HCT116 (cell line): ENCODE data around the gene LRCH2. TPM values are rescaled to one million over a fixed set of nuclear protein-coding genes. Genes with fewer than 3 reads are reported as not detected.

Experiments
- ATAC-seq: fragments of 200-7000 bp; cut with Tn5 transposase; 2 replicates; pipeline ENCODE4 v1.9.1; 2020; ENCODE audit warnings: mild to moderate bottlenecking, moderate library complexity
- Bru-seq: library from RNA; stranded (reverse); fragments of 400-500 nt; gene quantifications from one replicate; lab custom pipeline; 2021; lab: Mats Ljungman, UMichigan
- BruChase-seq, 2 experiments: library from RNA; stranded (reverse); fragments of 400-500 nt; gene quantifications; one replicate each; lab custom pipeline; 2021; lab: Mats Ljungman, UMichigan
- BruUV-seq: library from RNA; stranded (reverse); fragments of 400-500 nt; replicated peaks from 2 replicates; lab custom pipeline; 2021; lab: Mats Ljungman, UMichigan
- CTCF ChIA-PET: fragments of 300-600 bp; sonication (Branson Sonifier 250); formaldehyde crosslinking; loops from one replicate; lab custom pipeline; 2021; ENCODE audit warnings: antibody characterized with exemption; lab: Charles Lee
- POLR2A ChIA-PET: fragments of 300-600, 350-600 bp; sonication (Branson Sonifier 250); formaldehyde crosslinking; loops from one replicate; lab custom pipeline; 2021; ENCODE audit warnings: antibody characterized with exemption; lab: Charles Lee
- RAD21 ChIA-PET, 2 experiments: fragments of 300-600 bp; sonication (Branson Sonifier 250); formaldehyde crosslinking; loops; one replicate each; lab custom pipeline; 2023; ENCODE audit warnings: low total read pairs in 2 of 2; ENCODE audit not compliant: uncharacterized antibody in 2 of 2, unreplicated experiment in 2 of 2, low non-redundant PET in 1 of 2; lab: Charles Lee
- DNase-seq: peaks from one replicate; pipeline ENCODE4 v3.0.0-alpha.2; 2010; ENCODE audit warnings: low read depth, low spot score
- H2AFZ ChIP-seq: fragments of 200-600 bp; shearing (Covaris generic), sonication (generic); 2 replicates; pipeline ENCODE4 v1.6.1; 2017; ENCODE audit warnings: low read depth, mixed run types, mixed read lengths, antibody characterized with exemption, low read length; ENCODE audit not compliant: poor library complexity, severe bottlenecking
- H3K27ac ChIP-seq: 2 replicates; pipeline ENCODE4 v1.5.1; 2012; ENCODE audit warnings: low read depth, low read length
- H3K27me3 ChIP-seq: fragments of 200-600 bp; sonication (generic); 2 replicates; pipeline ENCODE4 v1.6.1; 2016; ENCODE audit warnings: mixed run types, low read length, mixed read lengths; ENCODE audit not compliant: insufficient read depth
- H3K36me3 ChIP-seq, 2 experiments: fragments of 200-500 bp in 1 of 2; fragments of 200-600 bp in 1 of 2; sonication (Bioruptor generic) in 1 of 2; sonication (generic) in 1 of 2; 2 replicates each; pipeline versions ENCODE4 v1.5.1 to v1.6.1; 2014 to 2016; ENCODE audit warnings: low read length in 2 of 2, inconsistent platforms in 1 of 2, mixed read lengths in 1 of 2, mixed run types in 1 of 2; ENCODE audit not compliant: insufficient read depth in 2 of 2, control insufficient read depth in 1 of 2
- H3K4me1 ChIP-seq, 2 experiments: fragments of 200-600 bp in 1 of 2; sonication (generic) in 1 of 2; 2 replicates each; pipeline versions ENCODE4 v1.5.1 to v1.6.1; 2012 to 2017; ENCODE audit warnings: low read length in 2 of 2, inconsistent platforms in 1 of 2, mild to moderate bottlenecking in 1 of 2, mixed read lengths in 1 of 2, mixed run types in 1 of 2, moderate library complexity in 1 of 2; ENCODE audit not compliant: insufficient read depth in 2 of 2, control insufficient read depth in 1 of 2
- H3K4me2 ChIP-seq: fragments of 200-600 bp; sonication (generic); 2 replicates; pipeline ENCODE4 v1.6.1; 2017; ENCODE audit warnings: mixed run types, low read length, mixed read lengths
- H3K4me3 ChIP-seq, 2 experiments: fragments of 200-600 bp in 1 of 2; sonication (generic) in 1 of 2; replicated peaks in 1 of 2; 2 replicates each; pipeline ENCODE4 v1.5.1; 2011 to 2016; ENCODE audit warnings: low read length in 2 of 2, control low read depth in 1 of 2, low read depth in 1 of 2, mild to moderate bottlenecking in 1 of 2, mixed read lengths in 1 of 2, mixed run types in 1 of 2
- H3K79me2 ChIP-seq: fragments of 200-600 bp; sonication (generic); 2 replicates; pipeline ENCODE4 v1.6.1; 2017; ENCODE audit warnings: mild to moderate bottlenecking, mixed run types, low read length, moderate library complexity, mixed read lengths; ENCODE audit not compliant: insufficient read depth
- H3K9ac ChIP-seq: fragments of 200-600 bp; sonication (generic); 2 replicates; pipeline ENCODE4 v1.6.1; 2016; ENCODE audit warnings: low read length, mixed read lengths
- H3K9me2 ChIP-seq: fragments of 200-600 bp; sonication (generic), shearing (Covaris generic); 2 replicates; pipeline ENCODE4 v1.6.1; 2017; ENCODE audit warnings: mixed run types, mild to moderate bottlenecking, moderate library complexity; ENCODE audit not compliant: insufficient read depth
- H3K9me3 ChIP-seq, 2 experiments: fragments of 200-500 bp in 1 of 2; fragments of 200-600 bp in 1 of 2; sonication (Bioruptor generic) in 1 of 2; sonication (generic) in 1 of 2; 2 replicates each; pipeline ENCODE4 v1.6.1; 2014 to 2017; ENCODE audit warnings: low read length in 2 of 2, mixed read lengths in 2 of 2, inconsistent platforms in 1 of 2, low read depth in 1 of 2, mild to moderate bottlenecking in 1 of 2, mixed run types in 1 of 2, moderate library complexity in 1 of 2; ENCODE audit not compliant: control insufficient read depth in 1 of 2, insufficient read depth in 1 of 2
- H4K20me1 ChIP-seq: fragments of 200-600 bp; sonication (generic), shearing (Covaris generic); 2 replicates; pipeline ENCODE4 v1.6.1; 2017; ENCODE audit warnings: mixed run types, mild to moderate bottlenecking, moderate library complexity; ENCODE audit not compliant: insufficient read depth
- CBX3 ChIP-seq: IDR thresholded peaks from 2 replicates; pipeline ENCODE4 v1.6.1; 2012; ENCODE audit warnings: low read depth
- CEBPB ChIP-seq: IDR thresholded peaks from 2 replicates; pipeline ENCODE4 v1.6.1; 2012; ENCODE audit warnings: low read depth
- CTCF ChIP-seq, 3 experiments: fragments of 200-600 bp in 1 of 3; sonication (generic) in 1 of 3; IDR thresholded peaks in 2 of 3; conservative IDR thresholded peaks in 1 of 3; 2 replicates each; pipeline ENCODE4 v1.5.1; 2012 to 2017; ENCODE audit warnings: low read depth in 2 of 3, low read length in 2 of 3, antibody characterized with exemption in 1 of 3, borderline replicate concordance in 1 of 3, control low read depth in 1 of 3, mild to moderate bottlenecking in 1 of 3, mixed read lengths in 1 of 3, mixed run types in 1 of 3, moderate library complexity in 1 of 3; ENCODE audit not compliant: insufficient read depth in 1 of 3
- EGR1 ChIP-seq: IDR thresholded peaks from 2 replicates; pipeline ENCODE4 v1.6.1; 2012; ENCODE audit warnings: low read depth
- MAX ChIP-seq: IDR thresholded peaks from 2 replicates; pipeline ENCODE4 v1.6.1; 2012
- POLR2AphosphoS5 ChIP-seq: IDR thresholded peaks from 2 replicates; pipeline ENCODE4 v1.6.1; 2011; ENCODE audit warnings: mild to moderate bottlenecking, low read depth, low read length, moderate library complexity
- RAD21 ChIP-seq: IDR thresholded peaks from 2 replicates; pipeline ENCODE4 v1.6.1; 2012; ENCODE audit warnings: low read depth, mild to moderate bottlenecking
- REST ChIP-seq: IDR thresholded peaks from 2 replicates; pipeline ENCODE4 v1.6.1; 2012; ENCODE audit warnings: low read depth
- SIN3A ChIP-seq: IDR thresholded peaks from 2 replicates; pipeline ENCODE4 v1.6.1; 2012; ENCODE audit warnings: low read depth
- SRF ChIP-seq: IDR thresholded peaks from 2 replicates; pipeline ENCODE4 v1.6.1; 2012; ENCODE audit warnings: low read depth
- TCF7L2 ChIP-seq: IDR thresholded peaks from 2 replicates; pipeline ENCODE4 v1.7.0; 2011; ENCODE audit warnings: borderline replicate concordance, inconsistent platforms; ENCODE audit not compliant: insufficient read depth, insufficient read length; ENCODE audit errors: extremely low read depth
- YY1 ChIP-seq: IDR thresholded peaks from 2 replicates; pipeline ENCODE4 v1.6.1; 2011; ENCODE audit warnings: low read length, low read depth, moderate library complexity, mild to moderate bottlenecking; ENCODE audit not compliant: insufficient replicate concordance; ENCODE audit errors: extremely low read depth
- ZBTB33 ChIP-seq: IDR thresholded peaks from 2 replicates; pipeline ENCODE4 v1.6.1; 2011; ENCODE audit warnings: mild to moderate bottlenecking, low read length, moderate library complexity; ENCODE audit not compliant: insufficient replicate concordance; ENCODE audit errors: extremely low read depth
- ZFX ChIP-seq: fragments of 450-650 bp; IDR thresholded peaks from 2 replicates; pipeline ENCODE4 v1.6.1; 2017
- ZNF274 ChIP-seq: fragments of 200-500 bp; sonication (Bioruptor generic); IDR thresholded peaks from 2 replicates; pipeline ENCODE4 v1.6.1; 2014; ENCODE audit warnings: mild to moderate bottlenecking, low read depth, low read length, inconsistent platforms
- intact Hi-C: fragments of 100-400 bp; cut with micrococcal nuclease; formaldehyde crosslinking; loops from 2 replicates; pipeline ENCODE4 v1.10.0; 2022
- long read RNA-seq: library from polyadenylated mRNA; unstranded; transcript quantifications from one replicate; pipeline ENCODE4 v2.0.0, GENCODE V29; 2021; ENCODE audit not compliant: unreplicated experiment
- polyA plus RNA-seq: library from polyadenylated mRNA; unstranded; fragments of >200 nt; gene quantifications from 2 replicates; pipeline ENCODE4 v1.2.1, GENCODE V29; 2012; ENCODE audit warnings: missing spikeins
- total RNA-seq: library from RNA; stranded (reverse); gene quantifications from one replicate; pipeline ENCODE4 v1.2.1, GENCODE V29; 2021; ENCODE audit not compliant: unreplicated experiment

LRCH2 gene
- total RNA-seq (not detected), Bru-seq, nascent RNA (not detected), BruChase-seq, experiment 1, labeled RNA remaining after a 6-hour chase (percentile 2 among the genes with signal in this experiment), BruChase-seq, experiment 2, labeled RNA remaining after a 2-hour chase (percentile 2 among the genes with signal in this experiment)
- polyA plus RNA-seq = not detected in 2 replicates
- long read RNA-seq = 0 reads

GRCh38 chrX:115233497-115234455, at the start of gene LRCH2:
Gene LRCH2 (minus strand): TSS chrX:115234096. CDS start chrX:115234041, 55 bp downstream.
- Histone ChIP-seq H2AFZ (no peak within 1 kb of the TSS), H3K9me3 (no peaks in the 10 kb centered on the region), H3K27me3 (no peaks in the 10 kb centered on the region), H3K4me3 (no peak within 1 kb of the TSS), H3K4me2 (no peak within 1 kb of the TSS), H3K4me1 (no peaks in the 10 kb centered on the region), H3K9me2 (no peaks in the 10 kb centered on the region), H3K27ac (no peak within 1 kb of the TSS), H4K20me1 (no peaks in the 10 kb centered on the region), H3K9ac (no peak within 1 kb of the TSS), H3K79me2 (no peaks in the 10 kb centered on the region), H3K36me3 (no peaks in the 10 kb centered on the region)
- TF ChIP-seq EGR1 = no peak
- TF ChIP-seq RAD21 = no peak
- TF ChIP-seq ZNF274 = no peak
- TF ChIP-seq REST = no peak
- no peak for TF ChIP-seq ZFX
- TF ChIP-seq YY1 = no peak
- no peak for TF ChIP-seq TCF7L2
- no peak for TF ChIP-seq CTCF (IDR thresholded peaks at IDR 0.05 in 2 of 3, conservative IDR thresholded peaks at IDR 0.05 in 1 of 3; ENCODE audit: borderline replicate concordance in 1 of 3, insufficient read depth in 1 of 3, low read depth in 2 of 3, low read length in 2 of 3)
- no peak for TF ChIP-seq CBX3
- no peak for TF ChIP-seq MAX
- TF ChIP-seq CEBPB = no peak
- no peak for TF ChIP-seq SRF
- no peak for TF ChIP-seq ZBTB33
- no peak for TF ChIP-seq POLR2AphosphoS5
- TF ChIP-seq SIN3A = no peak
- no TSS peak for BruUV-seq
- intact Hi-C loops = no loop called here
- DNase-seq = no peak
- ATAC-seq = no peak
- POLR2A ChIA-PET = no interaction called here
- CTCF ChIA-PET = no interaction called here
- RAD21 ChIA-PET = no interaction called here
